HL-60/S4 treated with phorbol 12-myristate 13-acetate at 8.2 ng/mL for 4 days and 3 days (cell line): ENCODE results near the gene CD46.
"Not testable (repeated sequence)": the region's sequence is repeated elsewhere in the genome, so short reads cannot be mapped to it uniquely, and the experiment has no call there.

Source experiments
- in situ Hi-C: fragments of 300-500 bp; cut with MboI; formaldehyde crosslinking; loops from 2 replicates; pipeline ENCODE4 v1.15.0; 2022; ENCODE audit warnings: low sequenced_read_pairs

Gene CD46

DNA sequence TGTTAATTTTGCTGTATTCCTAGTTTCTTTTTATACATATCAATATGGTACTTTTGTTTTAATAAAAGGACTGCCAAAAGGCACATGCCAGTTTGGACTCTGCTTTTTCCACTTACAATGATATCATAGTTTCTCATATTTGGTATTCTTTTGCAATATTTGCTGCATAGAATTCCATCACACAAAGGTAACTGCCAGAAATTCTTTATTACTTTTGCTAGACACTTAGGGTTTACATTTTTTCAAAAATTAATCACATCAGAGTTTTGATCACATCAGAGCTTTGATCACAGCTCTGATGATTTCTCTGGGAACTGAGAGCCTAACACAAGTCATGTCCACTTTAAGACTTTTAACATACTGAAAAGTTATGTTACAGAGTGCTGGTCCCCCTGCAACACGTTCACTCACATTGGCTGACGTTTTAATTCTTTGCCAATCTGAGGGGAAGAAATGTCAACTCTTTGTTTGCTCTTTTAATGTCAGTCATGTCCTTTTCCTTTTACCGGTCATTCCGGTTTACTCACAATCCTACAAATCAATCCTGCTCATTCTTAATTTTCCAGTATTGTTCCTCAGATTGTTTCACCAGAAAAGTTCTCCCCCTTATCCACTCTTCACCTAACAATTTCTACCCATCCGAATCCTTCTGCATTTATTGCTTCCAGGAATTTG is 1.1 kb upstream of the CD46 start:
- in situ Hi-C loops: no loop called here

- in situ Hi-C loops: not testable (repeated sequence)
Measured at GRCh38 chr1:207751463-207751789, 428 bp upstream of the CD46 start.

- in situ Hi-C loops: no loop called here
Measured at GRCh38 chr1:207752456-207752998, 673 bp downstream of the CD46 start.

GRCh38 chr1:207753611-207754010 is 1.8 kb downstream of the CD46 start:
- in situ Hi-C loops: no loop called here

- in situ Hi-C loops: no loop called here
Measured at GRCh38 chr1:207754011-207754410, 2.2 kb downstream of the CD46 start.

DNA sequence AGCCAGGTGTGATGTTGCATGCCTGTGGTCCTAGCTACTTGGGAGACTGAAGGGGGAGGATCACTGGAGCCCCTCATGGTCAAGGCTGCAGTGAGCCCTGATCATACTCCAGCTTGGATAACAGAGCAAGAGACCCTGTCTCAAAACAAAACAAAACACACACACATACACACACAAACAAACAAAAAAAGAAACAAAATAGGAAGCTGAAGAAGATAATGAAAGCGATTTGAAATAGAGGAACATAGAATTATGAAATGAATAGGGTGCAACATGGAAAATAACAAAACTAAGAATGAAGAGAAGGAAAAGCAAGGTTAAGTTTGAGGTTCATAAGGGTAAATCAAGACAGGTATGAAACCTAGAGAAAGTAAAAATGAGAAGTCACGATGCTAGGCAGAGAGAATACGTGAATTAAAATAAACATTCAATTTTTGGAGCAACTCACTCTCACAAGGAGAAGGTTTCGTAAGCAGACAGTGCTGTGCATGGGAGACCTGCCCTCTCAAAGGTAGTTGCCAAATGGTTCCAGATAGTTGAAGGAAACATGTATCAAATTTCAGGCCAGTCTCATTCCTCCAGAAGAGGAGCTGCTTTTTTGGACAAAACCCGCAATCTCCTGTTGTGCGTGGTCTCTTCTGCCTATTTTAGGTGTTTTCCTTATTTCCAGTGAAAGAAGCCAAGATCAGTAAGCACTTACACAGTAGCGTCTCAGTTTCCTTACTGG is 3.3 kb downstream of the CD46 start:
- in situ Hi-C loops: no loop called here

DNA sequence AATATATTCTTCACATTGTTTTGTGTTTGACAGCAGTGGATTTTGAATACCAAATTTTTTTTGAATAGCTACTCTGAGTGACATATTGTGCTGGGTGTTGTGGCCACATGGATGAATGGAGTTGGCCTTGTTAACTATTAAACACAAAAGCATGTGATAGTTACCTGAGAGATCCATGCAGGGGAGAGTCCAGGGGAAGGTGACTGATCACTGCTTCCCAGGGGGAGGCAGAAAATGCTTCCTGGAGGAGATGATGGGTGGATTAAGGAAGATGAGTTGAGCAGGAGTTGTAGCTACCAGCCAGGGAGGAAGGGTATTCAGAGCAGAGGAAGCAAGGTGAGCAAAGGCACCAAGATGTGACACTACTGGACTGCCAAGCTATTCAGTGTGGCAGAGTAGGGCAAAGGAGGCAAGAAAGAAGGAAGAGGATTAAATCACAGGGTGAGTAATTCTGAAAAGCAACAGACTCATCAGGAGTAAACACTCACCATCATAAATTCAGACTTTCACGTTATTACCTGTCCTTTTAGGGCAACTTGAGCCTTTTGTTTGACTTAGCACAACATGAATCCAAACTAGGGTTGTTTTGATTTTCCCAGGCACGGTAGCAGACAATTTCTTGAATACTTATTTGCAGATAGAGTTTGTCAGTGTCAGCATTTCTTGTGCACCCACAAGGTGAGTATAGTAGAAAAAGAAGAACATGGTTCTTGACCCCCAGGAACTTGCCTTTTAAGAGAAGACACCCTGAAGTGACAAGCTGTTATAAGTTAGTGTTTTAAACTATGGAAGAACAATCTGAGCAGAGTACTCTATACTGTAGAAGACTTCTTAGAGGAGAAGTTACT is 4.2 kb downstream of the CD46 start:
- in situ Hi-C loops: no loop called here

GRCh38 chr1:207762622-207763021 is 10.8 kb downstream of the CD46 start:
- in situ Hi-C loops: no loop called here

DNA sequence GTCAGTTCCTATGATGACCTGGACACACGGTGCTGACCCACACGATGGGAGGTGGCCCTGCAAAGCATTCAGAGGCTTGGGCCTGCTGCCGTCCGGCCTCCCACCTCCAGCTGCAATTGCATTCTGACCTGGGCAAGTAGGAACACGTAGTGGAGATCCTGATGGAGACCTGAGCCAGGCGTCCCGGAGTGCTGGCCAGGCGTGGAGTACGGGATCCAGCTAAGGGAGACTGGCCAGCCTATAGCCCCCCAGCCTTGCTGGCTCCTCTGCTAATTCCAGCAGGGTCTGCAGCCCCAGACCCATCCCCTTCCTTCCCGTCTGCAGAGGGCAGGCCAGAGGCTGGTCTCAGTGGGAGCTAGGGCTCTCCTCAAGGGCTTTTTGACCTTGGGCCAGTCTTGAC is 11.2 kb downstream of the CD46 start:
- in situ Hi-C loops: no loop called here

- in situ Hi-C loops: no loop called here
Measured at GRCh38 chr1:207763972-207764371, 12.1 kb downstream of the CD46 start.

DNA sequence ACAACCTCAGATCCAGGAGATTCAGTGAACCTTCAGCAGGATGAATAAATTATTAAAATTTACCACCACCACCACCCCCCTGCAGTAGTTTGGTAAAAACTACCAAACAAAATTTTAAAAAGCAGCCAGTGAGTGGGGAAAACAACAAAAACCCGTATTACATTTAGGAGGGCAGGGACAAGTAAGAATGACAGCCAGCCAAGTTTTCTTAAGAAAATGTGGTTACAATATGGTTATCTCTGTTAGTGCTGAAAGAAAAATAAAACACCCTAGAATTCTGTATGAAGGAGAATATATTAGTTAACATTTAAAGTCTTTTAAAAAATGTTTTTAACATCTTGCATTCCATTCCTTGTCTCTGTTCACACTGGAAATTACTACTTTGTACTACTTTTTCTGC is 14.7 kb downstream of the CD46 start:
- in situ Hi-C loops: no loop called here

- in situ Hi-C loops: not testable (repeated sequence)
Measured at GRCh38 chr1:207770514-207770913, 18.7 kb downstream of the CD46 start.

- in situ Hi-C loops: not testable (repeated sequence)
Measured at GRCh38 chr1:207776045-207776444, 24.2 kb downstream of the CD46 start.

- in situ Hi-C loops: not testable (repeated sequence)
Measured at GRCh38 chr1:207777412-207777811, 25.6 kb downstream of the CD46 start.

- in situ Hi-C loops: no loop called here
Measured at GRCh38 chr1:207779008-207779407, 27.2 kb downstream of the CD46 start.

DNA sequence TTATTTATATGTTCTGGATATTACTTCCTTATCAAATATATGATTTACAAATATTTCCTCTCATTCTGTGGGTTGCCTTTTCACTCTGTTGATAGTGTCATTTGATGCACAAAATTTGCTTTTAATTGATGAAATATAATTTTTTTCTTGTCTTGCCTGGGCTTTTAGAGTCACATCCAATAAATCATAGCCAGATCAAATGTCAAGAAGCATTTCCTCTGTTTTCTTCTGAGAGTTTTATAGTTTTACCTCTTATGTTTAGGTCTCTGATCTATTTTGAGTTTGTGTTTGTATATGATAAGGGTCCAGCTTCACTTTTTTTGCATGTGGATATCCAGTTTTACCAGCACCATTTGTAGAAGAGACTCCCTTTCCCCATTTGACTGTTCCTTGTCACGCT is 29.5 kb downstream of the CD46 start:
- in situ Hi-C loops: no loop called here

DNA sequence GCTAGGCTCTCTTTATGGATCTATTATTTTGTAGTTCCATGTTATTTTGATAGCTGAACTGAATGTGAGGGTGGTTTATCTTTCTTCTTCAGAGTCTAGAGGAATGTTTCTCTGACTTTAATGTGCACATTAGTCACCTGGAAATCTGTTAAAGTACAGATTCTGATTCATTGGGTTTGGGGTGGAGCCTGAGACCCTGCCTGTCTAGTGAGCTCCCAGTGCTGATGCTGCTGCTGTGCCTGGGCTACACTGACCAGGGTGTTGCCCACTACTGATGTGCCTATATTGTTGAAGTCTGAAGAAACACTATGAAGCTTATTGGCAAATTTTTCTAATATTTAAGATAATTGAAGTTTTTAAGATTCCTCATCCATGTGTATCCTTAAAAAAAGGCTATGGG is 35.9 kb downstream of the CD46 start:
- in situ Hi-C loops: no loop called here

DNA sequence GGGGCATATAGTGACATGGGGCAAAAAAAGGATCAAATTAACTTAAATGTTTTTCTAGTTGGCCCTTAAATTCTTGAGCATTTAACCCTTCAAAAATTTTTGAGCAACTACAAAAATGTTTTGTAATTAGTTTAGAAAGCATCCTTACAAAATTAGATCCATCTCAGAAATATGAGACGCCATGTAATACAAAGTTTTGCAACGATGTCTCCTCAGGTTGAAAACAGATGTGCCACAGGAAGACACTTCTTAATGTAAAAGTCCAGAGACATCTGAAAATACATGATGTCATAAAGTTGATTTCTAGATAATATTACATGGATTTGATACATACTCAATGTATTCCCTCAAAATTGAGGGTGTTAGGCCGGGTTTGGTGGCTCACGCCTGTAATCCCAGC is 37.5 kb downstream of the CD46 start:
- in situ Hi-C loops: no loop called here

GRCh38 chr1:207789792-207790787 is 38.2 kb downstream of the CD46 start:
- in situ Hi-C loops: no loop called here

DNA sequence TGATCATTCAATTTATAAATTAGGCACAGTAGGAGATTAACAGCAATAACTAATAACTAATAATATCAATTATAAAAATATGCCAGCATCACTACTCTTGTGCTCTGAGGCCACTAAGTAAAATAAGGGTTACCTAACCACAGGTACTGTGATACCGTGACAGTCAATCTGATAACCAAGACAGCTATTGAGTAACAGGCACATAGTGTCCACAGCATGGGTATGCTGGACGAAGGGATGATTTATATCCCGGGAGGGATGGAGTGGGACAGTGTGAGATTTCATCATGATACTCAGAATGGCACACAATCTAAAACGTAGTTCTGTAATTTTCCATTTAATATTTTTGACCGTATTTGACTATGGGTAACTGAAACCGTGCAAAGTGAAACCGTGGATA is 39.4 kb downstream of the CD46 start:
- in situ Hi-C loops: no loop called here
